Hypothalamus (tissue), 51 donors: ENCODE measurements around the gene FAT3.

ENCODE experiments used
- DNase-seq, 51 donors: peaks; one replicate each; lab custom pipeline; 2025; lab: John Stamatoyannopoulos, UW

The FAT3 gene

DNA sequence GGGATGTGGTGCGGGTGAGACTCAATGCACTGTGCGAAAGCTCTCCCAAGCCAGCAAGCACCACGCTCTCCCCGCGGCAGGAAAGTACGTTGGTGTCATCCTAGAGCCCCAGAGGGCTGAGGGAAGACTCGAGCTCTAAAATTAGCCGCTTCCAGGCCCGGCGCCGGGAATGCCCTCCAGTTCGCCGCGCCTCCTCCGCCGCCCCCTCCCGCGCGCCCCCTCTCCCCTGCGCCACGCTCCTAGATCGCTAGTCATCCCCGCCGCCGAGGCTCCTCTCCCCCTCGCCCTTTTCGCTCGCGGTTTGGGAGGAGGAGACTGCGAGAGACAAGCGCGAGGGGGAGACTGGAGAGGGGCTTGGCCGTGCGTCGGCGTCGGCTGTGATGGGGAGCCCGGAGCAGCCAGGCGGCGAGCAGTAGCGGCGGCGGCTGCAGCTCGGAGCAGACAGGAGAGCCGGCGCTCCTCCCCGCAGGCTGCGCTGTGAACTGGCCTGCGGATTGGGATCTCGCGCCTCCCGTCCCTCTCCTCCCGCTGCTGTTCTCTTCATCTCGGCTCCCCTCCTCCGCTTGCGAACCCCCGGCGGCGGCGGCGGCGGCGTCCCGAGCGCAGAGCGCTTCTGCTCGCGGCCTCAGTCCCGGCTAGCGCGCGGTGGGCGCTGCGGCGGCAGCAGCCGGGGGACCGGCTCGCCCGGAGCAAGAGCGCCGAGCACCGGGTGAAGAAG lies at the start of gene FAT3:
TSS of gene FAT3 (plus strand) at position 412 of the 718 bp plus-strand sequence. CDS start 127,295 bp downstream, outside the sequence.
- DNase-seq: peak in 33 of 51 donors; percentile 11 to 83 (median 43)

- DNase-seq: no peak
These were observed 45.5 kb upstream of the FAT3 start for GRCh38 chr11:92179017-92179670.

- no peak for DNase-seq
These were observed 44.4 kb upstream of the FAT3 start for GRCh38 chr11:92180226-92180625.

GRCh38 chr11:92180664-92181251 lies 43.9 kb upstream of the FAT3 start:
- no peak for DNase-seq

DNA sequence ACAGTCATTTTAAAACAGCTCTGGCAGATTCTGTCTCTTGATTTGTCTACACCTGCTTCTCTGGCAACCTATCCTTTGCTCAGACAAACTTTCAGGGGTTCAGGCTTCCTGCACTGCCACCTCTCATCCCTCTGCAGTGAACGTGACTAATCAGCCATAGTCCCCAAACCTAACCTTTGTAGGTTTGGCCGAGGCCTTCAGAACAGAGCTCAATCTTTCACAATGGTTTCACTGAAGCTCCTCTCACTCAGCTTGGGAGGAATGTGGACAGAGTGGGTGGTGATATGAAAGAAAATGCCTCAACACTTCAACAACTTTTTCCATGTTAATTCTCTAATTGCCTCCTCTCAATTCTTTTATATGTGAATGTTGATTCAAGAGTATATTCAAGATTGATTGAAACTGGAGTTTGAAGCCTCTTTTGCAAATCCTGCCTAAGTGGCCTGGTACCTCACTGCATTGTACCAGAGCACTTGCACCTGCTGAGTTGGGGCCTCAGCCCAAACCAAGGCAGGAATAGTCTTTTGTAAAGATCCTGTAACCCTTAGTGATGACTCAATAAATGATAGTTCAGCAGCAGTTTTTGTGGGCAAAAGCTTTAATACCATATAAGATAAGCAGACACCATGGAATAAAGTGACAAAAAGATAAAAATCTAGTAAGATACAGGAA lies 33.9 kb upstream of the FAT3 start:
- no peak for DNase-seq

DNA sequence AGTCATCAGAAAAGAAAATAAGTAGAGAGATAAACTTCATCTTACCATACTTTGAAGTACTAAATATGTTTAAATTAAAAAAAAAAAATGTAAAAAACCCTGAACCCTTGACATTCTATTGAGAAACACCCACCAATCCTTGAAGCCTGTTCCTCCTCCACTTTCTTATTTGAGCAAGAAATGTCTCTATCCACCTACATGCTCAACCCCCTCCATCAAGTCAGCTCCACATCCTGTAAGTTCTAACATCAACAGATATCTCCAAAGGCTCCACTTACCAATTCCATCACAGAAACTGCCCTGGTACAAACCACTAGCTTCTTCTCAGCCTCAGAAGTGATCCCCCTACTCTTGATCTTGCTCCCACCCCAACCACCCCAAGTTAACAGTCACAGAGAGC lies 32.5 kb upstream of the FAT3 start:
- no peak for DNase-seq

DNA sequence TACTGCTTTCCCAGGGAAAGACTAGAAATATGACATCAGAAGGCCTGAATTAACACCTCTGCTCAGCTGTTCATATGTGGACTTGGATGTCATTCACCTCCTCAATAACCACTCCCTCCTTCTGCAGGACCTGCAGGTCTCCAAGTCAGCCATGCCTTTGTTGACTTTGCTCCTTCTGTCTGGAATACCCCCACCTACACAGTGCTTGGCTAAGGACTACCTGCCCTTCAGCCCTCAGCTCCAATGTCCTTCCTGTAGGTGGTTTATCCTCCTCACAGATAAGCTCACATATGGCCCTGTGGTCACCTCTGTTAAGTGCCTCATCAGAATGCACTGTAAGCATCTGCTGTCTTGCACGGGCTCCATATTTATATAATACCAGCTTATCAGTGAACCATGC lies 26.4 kb upstream of the FAT3 start:
- no peak for DNase-seq

GRCh38 chr11:92199991-92200390 lies 24.6 kb upstream of the FAT3 start:
- DNase-seq: no peak

DNA sequence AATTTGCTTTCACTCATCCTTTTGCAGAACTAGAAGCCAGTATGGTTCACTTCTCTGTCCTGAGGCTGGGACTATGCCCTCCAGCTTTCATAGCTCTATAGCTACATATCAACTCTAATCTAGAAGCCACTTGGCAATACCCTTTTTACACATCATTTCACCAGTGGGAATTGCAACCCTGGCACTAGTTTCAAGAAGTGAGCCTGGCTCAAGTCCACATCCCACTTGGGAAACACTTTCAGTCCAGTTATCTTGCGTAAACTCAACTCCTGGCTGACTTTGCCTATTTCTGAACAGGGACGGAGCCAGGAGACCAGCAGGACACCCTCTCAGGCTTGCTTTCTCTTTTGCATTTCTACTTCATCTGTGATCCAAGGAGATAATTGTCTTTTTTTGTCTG lies 19.9 kb upstream of the FAT3 start:
- peak in 2 of 51 donors; percentile 7 to 40 for DNase-seq

DNA sequence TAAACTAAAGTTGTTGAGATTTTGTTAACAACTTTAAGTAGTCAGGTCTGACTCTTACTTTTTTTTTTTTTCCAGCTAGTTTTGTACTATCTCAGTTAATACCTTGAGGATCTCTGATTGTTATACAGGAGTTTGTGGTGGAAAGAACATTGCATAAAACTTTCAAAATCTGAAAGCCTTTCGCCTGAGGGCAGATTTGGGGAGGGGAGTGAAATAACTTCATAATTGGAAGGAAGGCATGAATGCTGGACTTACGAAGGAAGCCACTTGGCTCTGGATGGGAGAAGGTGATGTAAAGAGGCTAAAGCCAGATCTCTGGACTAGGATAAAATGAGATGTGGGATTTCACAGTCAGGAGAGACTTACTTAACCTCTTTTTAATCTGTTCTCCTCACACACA lies 18.2 kb upstream of the FAT3 start:
- no peak for DNase-seq

DNA sequence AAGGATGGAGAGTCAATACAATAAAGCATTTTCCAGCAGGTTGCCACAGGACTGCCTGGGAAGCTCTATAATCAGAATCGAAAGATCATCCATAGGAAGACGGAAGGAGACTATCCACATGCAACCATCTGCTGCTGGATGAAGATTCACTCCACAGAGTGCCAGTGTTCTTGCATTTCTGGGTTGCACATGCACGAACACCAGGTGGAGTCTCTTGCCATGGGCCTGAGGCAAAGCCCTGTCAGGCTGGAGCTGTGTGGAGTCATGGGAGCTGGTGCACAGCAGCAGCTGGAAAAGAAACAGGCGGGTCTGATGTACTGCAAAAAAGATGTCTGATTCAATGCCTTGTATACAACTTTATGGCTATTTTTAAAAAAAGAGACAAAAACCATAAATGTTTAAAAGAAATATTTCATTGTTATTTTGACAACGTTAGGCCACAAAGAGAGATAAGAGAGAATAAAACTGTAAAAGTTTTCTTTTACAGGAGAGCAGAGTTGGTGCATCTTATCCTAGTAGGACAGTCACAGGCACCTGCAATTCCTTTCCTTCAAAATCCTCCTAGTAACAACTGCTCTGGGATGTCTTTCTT lies 12.9 kb upstream of the FAT3 start:
- DNase-seq: peak in 24 of 51 donors; percentile 1 to 43 (median 14)

GRCh38 chr11:92212530-92212929 lies 12.1 kb upstream of the FAT3 start:
- no peak for DNase-seq

- no peak for DNase-seq
These were observed 7.8 kb upstream of the FAT3 start for GRCh38 chr11:92216789-92217188.

DNA sequence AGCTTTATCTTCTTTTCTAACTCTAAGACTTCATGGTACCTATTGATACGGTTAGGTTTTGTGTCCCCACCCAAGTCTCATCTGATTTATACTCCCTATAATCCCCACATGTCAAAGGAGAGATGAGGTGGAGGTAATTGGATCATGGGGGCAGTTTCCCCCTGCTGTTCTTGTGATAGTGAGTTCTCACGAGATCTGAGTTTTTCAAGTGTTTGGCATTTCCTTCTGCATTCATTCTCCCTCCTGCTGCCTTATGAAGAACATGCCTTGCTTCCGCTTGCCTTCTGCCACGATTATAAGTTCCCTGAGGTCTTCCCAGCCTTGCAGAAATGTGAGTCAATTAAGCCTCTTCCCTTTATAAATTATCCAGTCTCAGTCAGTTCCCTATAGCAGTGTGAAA lies 5.1 kb upstream of the FAT3 start:
- no peak for DNase-seq

DNA sequence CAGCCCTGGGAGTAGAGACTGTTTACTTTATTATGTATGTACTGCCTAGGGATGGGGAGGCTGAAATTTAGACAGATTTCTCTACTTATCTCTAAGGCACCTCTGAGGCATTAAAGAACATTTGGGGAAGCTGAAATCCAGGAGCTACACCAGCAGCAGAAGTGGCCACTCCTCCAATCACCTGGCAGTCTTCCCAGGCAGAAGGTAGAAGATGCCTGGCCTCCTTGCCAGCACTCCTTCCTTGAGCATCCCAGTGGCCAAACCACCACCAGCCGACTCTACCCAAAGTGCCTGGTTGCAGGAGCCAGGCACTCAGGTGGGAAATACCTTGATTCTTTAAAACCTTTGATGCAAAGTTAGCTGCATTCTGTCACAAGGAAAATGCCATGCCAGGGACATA lies 1.9 kb upstream of the FAT3 start:
- DNase-seq: no peak

- DNase-seq: peak in 2 of 51 donors; percentile 43 to 61
These were observed 588 bp upstream of the FAT3 start for GRCh38 chr11:92224054-92224406.

GRCh38 chr11:92225125-92225567 lies 528 bp downstream of the FAT3 start:
- peak in 13 of 51 donors; percentile 21 to 60 (median 41) for DNase-seq

GRCh38 chr11:92225568-92226330 lies 1.1 kb downstream of the FAT3 start:
- DNase-seq: peak in 36 of 51 donors; percentile 18 to 83 (median 44)

DNA sequence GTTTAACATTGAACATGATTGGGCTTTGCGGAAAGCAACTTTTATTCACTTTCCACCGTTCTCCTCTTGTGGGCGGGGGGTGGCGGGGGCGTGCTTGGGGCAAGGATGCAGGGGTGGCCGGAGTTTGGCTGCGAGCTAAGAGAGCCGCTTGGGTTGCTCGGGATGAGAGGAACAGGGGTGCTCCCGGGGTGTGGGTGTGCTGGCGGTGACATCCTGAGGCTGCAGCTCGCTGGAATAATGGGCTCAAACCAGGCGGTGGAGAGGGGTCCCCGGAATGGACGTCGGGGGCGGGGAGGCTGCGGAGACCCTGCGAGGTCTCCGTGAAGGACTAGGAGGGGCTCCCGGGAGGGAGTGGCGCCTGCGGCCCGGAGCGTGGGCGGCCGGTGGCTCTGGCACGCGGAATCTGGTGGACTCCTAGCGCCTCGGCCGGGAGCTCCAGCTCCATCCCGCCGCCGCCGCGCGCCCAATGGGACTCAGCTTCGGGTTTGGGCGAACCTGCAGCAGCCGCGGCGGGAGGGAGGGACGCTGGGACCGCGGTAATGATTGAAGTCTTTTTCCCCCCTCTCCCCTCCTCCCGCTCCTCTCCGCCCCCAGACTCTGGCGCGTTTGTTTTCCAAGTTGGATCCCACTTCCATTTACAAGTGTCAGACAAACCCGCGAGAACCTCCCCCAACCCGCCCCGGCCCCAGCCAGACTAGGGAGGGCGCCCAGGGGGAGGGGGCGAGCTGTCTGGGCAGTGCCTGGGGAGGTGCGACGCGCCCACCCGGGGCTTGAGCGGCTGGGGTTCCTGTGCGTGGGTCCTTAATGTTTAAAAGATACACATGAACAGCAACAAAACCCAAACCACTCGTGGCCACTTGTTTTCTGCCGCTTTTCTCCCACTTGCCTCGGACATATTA lies 2.0 kb downstream of the FAT3 start:
- peak in 28 of 51 donors; percentile 10 to 85 (median 41) for DNase-seq
